Fibroblast of the conjunctiva (primary cell): Measurements from ENCODE around the gene SMURF1.

Source experiments
- DNase-seq: peaks from one replicate; pipeline ENCODE4 v3.0.0-alpha.2; 2010; ENCODE audit warnings: low read depth

The SMURF1 gene

DNA sequence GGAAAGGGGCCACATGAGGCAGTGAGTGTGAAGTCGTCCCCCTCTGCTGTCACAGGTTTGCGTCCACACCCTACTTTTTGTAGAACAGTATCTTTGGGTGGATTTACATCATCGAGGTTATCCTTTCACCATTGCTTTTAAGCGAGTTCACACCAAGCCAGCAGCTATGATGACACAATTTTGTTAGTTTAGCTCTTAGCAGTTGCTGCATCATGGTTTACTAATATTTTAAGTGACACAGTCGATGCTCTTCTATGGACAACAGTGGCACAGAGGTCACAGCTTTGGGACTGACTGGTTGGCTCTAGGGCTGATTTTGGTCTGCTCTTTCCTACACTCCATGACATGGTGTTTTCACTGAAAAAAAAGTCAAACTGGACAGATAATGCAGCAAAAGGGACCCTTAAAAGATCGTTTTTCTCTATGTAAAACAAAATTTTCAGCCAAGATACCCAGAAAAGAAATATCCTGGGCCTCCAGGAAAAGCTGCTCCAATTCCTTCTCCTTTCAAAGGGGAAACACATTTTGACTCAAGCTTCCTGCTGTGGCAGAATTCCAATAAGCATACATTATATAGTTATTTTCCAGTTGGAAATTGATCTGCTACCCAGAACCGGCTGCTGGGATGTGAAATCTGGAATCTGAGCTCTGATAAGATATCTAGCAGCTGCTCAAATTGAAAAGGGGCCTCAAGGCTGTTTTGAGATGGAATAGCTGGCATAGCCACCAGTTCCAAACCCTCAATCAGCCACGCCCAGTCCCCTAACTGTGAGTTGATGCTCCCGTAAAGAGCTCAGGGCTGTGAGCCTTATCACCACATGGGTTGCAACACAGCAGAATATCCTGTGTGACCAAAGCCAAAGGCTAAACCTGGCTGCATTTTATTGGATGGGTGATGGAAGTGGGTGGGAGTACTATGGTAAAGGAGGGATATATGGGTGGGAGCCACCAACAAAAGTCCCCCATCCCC lies 114.2 kb downstream of the SMURF1 start:
- no peak for DNase-seq

DNA sequence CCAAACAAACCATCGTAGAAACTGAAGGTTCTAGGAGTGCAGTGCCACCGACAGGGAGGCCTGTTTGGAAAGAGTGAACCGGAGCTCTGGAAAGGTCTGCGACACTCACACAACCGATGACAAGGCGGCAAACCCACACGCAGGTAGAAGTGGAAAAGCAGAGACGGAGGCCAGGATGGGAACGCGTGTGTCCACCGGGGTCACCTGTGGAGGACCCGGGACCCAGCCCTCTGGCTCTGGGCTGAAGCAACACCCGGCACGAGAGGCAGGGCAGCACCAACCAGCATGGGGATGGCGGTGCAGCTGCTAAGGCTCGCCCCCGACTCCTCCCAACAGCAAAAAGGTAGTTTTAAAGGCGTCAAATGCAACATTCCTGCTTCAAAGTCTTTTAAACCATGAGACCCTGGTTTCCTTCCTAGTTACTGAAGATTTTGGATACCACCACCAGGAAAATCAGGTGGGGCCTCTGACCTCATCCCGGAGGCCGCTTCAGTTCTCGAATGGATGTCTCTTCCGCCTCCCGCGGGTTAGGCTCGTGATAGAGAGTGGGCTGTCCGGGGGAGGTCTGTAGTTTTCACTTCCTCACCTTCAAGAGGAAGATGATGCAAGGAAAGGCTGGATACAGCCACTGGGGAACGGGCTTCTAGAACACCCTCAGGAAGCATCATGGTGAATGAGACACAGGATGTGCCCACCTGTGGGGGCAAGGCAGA lies 115.5 kb downstream of the SMURF1 start:
- DNase-seq, result no peak

DNA sequence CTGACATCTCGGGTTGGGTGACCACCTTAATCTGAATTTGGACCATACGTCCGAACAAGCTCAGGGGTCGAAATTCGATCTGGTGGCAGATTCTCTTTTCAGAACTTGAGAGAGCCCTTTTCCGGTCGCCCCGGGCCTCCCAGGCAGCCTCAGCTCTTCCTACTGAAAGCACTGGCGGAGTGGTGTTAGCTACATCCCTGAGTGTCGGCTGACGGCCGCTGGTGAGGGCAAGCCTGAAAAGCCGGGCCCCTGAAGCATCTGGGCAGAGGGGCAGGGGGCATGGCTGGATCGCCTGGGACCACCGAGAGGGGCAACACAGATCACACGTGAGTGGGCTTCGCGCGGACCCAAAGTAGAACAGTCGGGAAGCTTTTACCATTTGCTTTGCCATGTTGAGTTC lies 116.1 kb downstream of the SMURF1 start:
- DNase-seq, result no peak

DNA sequence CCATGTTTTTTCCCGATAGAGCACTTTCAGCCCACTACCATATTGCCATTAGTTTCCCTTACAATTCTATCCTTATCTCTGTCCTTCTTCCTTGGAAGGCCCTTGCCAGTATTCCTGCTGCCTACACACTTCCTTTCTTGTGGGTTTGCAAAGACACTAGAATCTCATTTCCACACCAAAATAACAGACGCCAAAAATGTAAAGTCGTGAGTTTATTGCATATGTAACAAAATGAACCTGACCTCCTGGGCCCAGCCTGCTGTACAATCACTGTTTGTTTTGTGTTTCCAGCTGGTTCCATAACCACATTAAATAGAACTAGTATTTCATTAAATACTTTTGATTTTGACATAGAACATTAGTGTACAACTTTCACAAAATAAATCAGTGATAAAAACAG lies 116.7 kb downstream of the SMURF1 start:
- no peak for DNase-seq

DNA sequence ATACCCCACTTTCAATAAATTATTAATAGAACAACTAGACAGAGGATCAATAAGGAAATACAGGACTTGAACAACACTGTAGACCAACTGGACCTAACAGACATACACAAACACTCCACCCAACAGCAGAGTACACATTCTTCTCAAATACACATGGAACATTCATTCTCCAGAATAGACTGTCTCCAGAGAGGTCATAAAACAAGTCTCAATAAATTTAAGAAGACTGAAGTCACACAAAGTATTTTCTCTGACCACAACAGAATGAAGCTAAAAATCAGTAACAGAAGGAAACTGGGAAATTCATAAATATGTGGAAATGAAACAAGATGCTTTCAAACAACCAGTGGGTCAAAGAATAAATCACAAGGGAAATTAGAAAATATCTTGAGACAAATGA lies 119.8 kb downstream of the SMURF1 start:
- DNase-seq, result no peak

DNA sequence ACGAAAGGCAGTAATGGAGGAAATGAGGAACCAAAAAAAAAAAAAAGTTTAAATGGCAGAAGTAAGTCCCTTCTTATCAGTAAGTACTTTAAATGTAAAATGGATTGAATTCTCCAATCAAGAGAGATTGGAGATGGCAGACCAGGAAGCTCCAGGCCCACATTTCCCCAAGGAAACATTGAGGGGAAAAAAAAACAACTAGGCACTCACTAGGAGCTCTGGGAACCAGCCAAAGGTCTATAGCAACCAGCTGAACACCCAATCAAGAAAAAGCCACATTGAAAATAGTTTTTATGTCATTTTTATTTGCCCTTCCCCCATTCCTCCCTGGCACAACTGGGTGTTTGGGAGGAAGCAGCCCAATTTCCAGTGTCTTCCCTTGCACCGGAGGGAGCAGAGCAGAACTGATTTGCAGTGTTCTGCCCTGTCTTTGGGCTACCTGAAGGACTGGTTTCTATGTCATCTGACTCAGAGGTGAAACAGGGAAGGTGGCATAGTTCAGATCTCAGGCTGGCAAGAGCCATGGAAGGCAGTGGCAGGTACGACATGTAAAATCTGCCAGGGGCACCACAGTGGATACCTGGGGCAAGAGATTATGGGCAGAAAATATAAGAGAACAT lies 121.9 kb downstream of the SMURF1 start:
- DNase-seq, result no peak

DNA sequence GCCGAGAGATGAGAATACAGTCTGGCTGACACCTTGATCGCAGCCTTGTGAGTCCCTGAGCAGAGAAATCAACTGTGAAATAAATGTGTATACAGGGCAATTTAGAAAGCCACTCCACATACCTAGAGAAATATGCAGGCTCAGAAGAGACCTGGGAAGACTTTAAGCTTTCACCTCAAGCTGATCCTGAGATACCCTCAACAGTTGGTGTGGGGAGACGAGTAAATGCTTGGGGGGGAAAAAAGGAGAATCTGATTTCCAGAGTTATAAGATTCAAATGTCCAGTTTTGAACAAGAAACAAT lies 123.5 kb downstream of the SMURF1 start:
- no peak for DNase-seq

DNA sequence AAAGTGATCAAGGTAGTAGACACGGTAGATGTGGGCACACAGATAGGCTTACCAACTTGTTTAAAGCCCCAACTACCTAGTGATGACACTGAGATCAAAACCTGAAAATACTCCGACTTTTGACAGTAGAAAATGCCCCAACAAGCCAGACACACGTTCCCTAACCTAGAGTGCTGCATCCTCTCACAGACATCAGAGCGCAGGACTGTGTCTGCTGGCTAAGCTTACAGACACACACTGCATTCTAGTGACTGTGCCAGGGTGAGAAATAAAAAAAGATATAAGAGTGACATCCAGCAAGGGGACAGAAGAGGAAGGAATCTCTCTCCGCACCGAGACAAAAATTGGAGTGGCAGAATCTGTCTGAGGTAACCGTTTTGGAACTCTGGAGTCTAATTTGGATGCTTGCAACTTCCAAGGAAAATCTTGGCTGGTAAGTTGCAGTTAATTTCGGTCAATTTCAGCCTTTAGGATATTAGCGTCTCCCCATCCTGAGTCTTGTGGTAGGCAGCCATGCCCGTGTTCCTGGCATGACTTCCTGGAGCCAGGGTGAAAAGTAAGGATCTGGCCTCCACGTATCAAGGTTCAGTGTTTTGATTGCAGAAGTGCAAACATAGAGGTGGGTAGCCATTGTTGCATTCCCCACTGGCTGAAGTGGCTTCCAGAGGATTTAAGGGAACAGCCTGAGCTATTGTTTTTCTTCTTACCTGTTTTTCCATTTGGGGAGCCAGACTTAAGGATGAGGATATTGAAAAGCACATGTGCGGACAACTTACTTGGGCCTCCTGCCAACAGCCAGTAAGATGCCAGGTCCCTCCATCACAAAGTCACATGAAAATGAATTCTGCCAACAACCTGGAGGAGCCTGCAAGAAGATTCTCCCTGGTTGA lies 124.1 kb downstream of the SMURF1 start:
- DNase-seq, result no peak

DNA sequence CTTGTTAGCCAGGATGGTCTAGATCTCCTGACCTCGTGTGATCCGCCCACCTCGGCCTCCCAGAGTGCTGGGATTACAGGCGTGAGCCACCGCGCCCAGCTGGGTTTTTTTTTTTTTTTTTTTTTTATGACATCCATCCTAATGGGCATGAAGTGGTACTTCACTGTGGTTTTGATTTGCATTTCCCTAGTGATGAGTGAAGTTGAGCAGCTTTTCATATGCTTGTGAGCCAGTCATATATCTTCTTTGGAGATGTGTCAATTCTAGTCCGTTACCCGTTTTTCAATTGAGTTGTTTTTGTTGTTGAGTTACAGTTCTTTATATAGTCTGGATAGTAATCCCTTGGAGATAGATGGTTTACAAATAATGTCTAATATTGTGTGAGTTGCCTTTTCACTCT lies 127.7 kb downstream of the SMURF1 start:
- DNase-seq, result no peak

DNA sequence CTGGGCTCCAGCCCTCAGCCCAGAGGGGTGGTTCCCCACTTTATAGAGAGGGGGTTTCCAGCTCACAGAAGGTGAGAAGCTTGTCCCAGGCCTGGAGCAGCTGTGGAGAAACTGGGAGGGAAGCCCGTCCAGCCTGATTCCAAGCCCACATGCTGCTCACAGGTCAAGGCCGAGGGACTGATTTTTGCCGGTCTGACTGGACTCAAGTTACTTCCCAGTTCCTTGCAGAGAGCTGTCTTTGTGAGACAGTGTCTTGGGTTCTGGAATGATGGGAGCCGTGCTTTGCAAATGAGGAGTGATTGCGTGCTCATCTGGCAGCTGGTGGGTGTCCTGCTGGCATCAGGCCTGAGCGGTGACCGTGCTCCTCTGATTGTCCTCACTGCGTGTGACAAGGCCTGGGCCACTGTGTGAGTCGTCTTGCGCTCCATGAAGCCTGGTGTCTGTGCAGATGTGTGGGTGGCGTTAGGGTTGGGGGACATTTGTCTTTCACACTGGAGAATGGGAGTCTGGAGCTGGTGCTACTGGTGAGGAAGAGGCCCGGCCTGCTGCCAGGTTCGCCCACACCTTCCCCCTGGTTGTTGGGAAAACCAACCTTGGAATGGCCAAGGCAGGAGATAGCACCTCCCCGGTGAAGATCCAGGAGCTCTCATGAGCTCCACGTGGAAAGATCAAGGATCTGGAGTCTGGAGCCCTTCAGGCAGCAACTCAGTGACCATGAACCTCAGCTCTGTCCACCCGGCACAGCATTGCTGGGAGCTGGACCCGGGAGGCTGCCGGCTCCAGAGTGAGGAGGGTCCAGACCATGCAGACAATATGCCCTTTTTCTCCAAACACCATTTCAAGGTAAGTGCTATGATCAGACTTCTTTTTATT lies 129.6 kb downstream of the SMURF1 start:
- DNase-seq, result no peak

DNA sequence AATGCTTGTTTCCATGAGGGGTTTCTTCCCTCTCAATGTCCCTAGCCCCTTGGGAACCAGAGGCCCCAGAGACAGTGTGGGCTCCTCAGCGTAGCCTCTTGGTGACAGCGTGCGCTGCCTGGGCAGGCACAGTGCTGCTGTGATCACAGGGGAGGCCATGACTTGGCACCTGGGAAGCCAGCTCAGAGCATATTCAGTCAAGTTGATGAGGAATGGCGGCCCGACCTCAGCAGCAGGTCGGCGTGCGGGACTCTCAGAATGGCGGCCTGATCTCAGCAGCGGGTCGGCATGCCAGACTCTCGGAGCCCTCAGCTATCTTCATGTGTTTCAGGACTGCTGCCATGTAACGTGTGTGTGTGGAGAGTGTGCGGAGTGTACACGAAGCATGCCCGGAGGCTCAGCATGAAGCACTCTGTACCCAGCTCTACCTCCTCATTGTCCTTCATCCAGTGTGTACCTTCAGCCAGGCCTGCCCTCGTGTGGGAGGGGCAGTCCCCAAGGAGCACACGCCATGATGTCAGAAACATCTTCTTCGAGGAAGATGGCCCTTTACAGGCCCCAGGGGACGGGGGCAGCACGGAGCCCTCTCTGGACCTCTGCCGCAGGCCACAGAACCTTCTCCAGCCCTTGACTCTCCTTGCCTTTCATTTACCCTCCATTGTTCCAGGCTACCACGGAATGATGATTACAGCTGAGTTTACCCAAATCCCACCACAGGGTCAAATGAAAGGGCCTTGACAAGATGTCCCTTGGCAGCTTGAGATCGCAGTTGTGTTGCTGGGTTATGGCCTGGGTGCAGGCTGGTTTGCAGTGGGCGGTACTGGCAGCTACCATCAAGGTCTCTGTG lies 130.4 kb downstream of the SMURF1 start:
- no peak for DNase-seq

DNA sequence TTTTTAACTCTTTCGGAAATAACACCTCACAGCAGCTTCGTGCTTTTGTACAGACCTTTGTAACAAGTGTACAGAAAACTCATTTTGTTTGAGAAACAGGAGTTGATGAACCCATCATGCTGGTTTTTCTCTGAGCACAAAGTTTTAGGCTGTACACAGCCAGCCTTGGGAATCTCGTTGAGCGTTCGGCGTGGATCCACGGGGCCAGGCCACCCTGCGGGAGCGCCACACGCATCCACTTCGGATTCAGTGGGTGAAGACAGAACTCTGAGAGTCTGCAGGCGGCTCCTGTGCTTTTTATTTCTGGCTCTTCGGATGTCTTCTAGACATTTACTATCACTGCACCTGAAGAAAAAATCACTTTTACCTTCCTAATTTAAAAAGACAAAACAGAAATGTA lies 131.2 kb downstream of the SMURF1 start:
- no peak for DNase-seq

DNA sequence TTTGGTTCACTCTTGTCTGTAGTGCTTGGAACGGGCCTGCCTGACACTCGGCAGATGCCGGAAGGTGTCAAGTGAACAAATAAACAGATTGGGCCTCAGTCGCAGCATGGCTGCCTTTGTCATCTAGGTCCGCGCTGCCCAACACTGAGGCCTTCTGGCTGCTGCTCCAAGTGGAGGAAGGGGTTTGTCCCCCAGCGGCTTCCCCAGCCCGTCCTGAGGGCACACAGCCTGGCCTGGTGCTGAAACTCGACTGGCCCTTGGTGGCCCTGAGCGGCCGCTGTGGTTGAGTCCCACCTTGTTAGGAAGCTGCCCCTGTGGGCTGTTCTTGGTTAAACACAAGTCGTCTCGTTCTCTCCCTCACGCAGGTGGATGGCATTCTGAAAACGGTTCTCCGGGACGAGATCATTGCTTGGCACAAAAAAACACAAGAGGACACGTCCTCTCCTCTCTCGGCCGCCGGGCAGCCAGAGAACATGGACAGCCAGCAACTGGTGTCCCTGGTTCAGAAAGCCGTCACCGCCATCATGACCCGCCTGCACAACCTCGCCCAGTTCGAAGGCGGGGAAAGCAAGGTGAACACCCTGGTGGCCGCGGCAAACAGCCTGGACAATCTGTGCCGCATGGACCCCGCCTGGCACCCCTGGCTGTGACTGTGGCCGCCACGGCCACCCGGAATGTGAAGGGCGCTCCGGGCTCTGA lies 132.1 kb downstream of the SMURF1 start:
- no peak for DNase-seq

DNA sequence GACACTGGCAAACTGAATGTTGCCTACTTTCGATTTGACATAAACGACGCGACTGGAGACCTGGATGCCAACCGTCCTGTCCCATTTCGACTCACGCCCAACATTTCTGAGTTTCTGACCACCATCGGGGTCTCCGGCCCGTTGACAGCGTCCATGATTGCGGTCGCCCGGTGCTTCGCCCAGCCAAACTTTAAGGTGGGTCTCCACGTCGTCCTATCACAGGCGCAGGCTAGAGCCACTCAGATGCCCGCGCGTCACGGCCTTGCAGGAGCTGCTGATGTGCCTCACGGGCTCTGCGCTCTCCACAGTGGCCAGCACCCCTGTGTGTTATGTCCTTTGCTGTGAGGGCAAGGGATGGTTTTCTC lies 132.6 kb downstream of the SMURF1 start:
- no peak for DNase-seq

DNA sequence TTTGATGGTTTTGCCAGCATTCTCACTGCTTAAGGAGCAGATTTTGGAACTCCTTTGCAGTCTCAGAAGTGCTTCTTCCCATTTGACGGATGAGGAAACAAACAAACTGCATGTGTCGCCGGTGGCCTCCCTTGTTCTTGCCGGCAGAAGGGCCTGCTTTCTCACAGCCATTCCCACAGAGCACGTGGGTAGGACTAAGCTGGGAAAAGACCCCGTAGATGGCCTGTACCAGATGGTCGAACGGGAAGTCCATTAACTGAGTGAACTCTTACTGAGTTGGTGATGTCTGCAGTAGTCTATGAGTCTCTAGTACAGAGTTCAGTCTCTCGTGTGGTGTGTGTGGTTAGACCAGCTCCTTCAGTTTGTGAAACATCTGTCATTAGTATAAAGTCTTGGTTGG lies 133.6 kb downstream of the SMURF1 start:
- DNase-seq, result no peak

DNA sequence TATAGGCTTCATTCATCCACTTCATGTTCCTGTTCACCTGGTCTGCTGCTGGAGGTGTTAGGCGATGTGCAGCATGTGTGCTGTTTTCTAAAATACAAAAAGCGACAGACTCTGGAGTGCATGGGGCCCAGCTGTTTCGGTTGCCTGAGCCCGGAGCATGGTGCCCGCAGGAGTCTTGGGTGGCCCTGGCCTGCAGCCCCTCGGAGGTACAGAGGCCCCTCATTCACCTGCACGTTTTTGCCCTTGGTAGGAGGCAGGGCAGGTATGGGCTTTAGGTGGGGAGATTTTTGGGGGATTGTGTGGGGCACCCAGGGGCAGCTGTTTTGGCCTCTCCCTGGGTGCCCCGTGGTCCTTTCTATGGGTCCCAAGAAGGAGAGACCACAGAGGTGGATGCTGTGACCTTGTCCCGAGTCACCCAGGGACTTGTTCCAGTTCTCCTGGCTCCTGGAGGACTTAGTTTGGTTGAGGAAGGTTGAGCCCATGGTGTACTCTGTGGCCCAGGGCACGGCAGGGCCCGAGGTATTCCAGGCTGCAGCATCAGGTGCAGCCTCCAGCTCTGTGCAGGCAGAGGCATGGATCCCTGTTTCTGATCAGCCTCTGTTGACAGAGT lies 134.9 kb downstream of the SMURF1 start:
- DNase-seq, result no peak

DNA sequence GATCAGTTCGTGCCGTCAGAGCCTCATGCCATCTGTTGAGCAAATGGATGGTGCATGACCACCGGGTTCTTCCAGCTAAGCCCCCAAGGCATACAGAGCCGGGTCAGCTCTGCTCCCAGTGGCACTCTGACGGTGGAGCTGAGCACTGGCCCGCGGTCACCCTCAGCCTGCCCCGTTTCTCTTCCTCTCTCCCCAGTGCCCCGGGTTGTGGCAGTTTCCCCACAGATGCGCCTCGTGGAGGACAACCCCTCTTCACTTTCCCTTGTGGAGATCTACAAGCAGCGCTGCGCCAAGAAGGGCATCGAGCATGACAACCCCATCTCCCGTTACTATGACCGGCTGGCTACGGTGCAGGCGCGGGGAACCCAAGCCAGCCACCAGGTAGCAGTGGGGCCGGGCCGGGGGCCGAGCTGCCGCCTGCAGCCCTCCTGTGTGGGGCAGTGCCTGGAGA lies 135.7 kb downstream of the SMURF1 start:
- DNase-seq, result no peak

DNA sequence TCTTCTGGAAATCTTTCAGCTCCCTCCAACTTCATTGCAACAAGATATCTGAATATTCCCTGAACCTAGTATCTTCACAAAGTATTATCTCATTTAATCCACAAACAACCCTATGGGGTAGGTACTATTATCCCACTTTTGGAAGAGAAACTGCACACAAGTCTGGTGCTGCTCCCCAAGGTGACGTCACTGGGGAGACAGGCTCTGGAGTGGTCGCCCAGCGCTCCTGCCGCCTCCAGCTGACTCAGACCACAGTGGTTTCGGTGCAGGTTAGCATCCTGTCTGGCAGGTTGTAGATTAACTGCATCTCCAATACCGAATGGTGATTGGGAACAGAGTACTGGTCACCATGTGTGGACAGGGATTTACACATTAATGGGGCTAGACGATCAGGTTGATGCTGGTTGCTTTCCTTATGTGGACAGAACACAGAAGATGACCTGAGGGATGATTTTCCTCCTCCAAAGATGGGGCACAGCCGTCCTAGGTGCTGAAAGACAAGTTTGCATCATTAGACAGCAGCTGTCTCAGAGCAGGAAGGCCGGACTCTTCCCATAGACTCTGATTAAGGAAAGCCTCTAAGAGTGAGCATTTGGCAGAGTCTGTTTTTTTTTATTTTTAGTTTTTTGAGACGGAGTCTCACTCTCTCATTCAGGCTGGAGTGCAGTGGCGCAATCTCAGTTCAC lies 137.0 kb downstream of the SMURF1 start:
- DNase-seq, result no peak

DNA sequence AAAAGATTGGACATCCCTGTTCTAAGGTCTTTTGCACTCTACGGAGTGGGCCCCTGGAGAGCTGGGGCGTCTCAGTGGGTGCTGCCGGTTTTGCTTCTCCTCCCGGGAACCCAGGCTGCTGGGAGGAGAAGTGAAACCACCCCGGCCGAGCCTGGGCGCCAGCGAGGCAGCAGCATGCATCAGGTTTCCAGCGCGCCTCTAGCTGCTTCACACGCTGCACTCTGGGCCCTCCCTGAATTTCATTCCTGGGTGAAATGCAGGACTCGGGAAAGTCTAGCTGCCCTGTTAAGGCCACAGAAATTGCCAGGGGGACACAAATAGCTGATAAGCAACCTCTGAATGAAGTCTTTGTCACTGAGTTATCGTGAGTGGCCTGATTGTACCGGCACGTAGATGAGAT lies 138.1 kb downstream of the SMURF1 start:
- DNase-seq, result no peak
